AG09309 (cell line): ENCODE measurements around the gene NELL2.
"Not testable (repeated sequence)": the region's sequence is repeated elsewhere in the genome, so short reads cannot be mapped to it uniquely, and the experiment has no call there.

Source experiments
- DNase-seq: peaks from one replicate; pipeline ENCODE4 v3.0.0-alpha.2; 2010; ENCODE audit warnings: low read depth
- H3K4me3 ChIP-seq: 2 replicates; pipeline ENCODE4 v1.5.1; 2011; ENCODE audit warnings: mild to moderate bottlenecking, low read depth, low read length, moderate library complexity; ENCODE audit not compliant: control insufficient read depth
- CTCF ChIP-seq: IDR thresholded peaks from 2 replicates; pipeline ENCODE4 v1.5.1; 2011; ENCODE audit warnings: mild to moderate bottlenecking, low read depth, low read length, inconsistent platforms; ENCODE audit not compliant: insufficient read depth, control insufficient read depth; ENCODE audit errors: missing control alignments

Gene NELL2

GRCh38 chr12:44750468-44750867, 125.6 kb downstream of the NELL2 start:
- TF ChIP-seq CTCF = no peak
- no peak for DNase-seq

GRCh38 chr12:44749566-44749965, 126.5 kb downstream of the NELL2 start:
- no peak for TF ChIP-seq CTCF
- DNase-seq = no peak

More at GRCh38 chr12:44750468-44750867, 125.6 kb downstream of the NELL2 start:
- no peak overlapping the region for H3K4me3 ChIP-seq

GRCh38 chr12:44748950-44749468, 127.1 kb downstream of the NELL2 start:
- DNase-seq = no peak
- no peak overlapping the region for H3K4me3 ChIP-seq
- TF ChIP-seq CTCF = no peak

More at GRCh38 chr12:44749566-44749965, 126.5 kb downstream of the NELL2 start:
- no peak overlapping the region for H3K4me3 ChIP-seq

- H3K4me3 ChIP-seq, DNase-seq: not testable (repeated sequence)
Measured at GRCh38 chr12:44741292-44741980, 134.7 kb downstream of the NELL2 start.

- no peak overlapping the region for H3K4me3 ChIP-seq
- TF ChIP-seq CTCF = no peak
- DNase-seq = no peak
Measured at GRCh38 chr12:44738051-44738450, 138.1 kb downstream of the NELL2 start.

- TF ChIP-seq CTCF = no peak
- DNase-seq = no peak
- no peak overlapping the region for H3K4me3 ChIP-seq
Measured at GRCh38 chr12:44728566-44728965, 147.5 kb downstream of the NELL2 start.

GRCh38 chr12:44720265-44720664, 155.8 kb downstream of the NELL2 start:
- TF ChIP-seq CTCF = no peak
- DNase-seq = no peak
- no peak overlapping the region for H3K4me3 ChIP-seq
